Cortex of kidney (tissue), 1 donor: Measurements from ENCODE around the gene CDH4.
"Not testable (repeated sequence)": the region's sequence is repeated elsewhere in the genome, so short reads cannot be mapped to it uniquely, and the experiment has no call there.

Experiments used
- DNase-seq: peaks from one replicate; lab custom pipeline; 2025; lab: John Stamatoyannopoulos, UW

The CDH4 gene

GRCh38 chr20:61459705-61460104 is 207.6 kb downstream of the CDH4 start:
- no peak for DNase-seq

- no peak for DNase-seq
These were observed 208.4 kb downstream of the CDH4 start for GRCh38 chr20:61460261-61461052.

GRCh38 chr20:61461461-61461860 is 209.4 kb downstream of the CDH4 start:
- DNase-seq: no peak

GRCh38 chr20:61464307-61465303 is 212.5 kb downstream of the CDH4 start:
- DNase-seq: no peak

GRCh38 chr20:61475729-61476128 is 223.7 kb downstream of the CDH4 start:
- DNase-seq: no peak

GRCh38 chr20:61476956-61477355 is 224.9 kb downstream of the CDH4 start:
- DNase-seq: no peak

GRCh38 chr20:61477451-61477861 is 225.4 kb downstream of the CDH4 start:
- no peak for DNase-seq

- no peak for DNase-seq
These were observed 226.0 kb downstream of the CDH4 start for GRCh38 chr20:61478094-61478493.

GRCh38 chr20:61478611-61479305 is 226.7 kb downstream of the CDH4 start:
- DNase-seq: no peak

GRCh38 chr20:61479433-61479832 is 227.4 kb downstream of the CDH4 start:
- DNase-seq: not testable (repeated sequence)

- no peak for DNase-seq
These were observed 228.2 kb downstream of the CDH4 start for GRCh38 chr20:61480158-61480825.

- DNase-seq: no peak
These were observed 230.2 kb downstream of the CDH4 start for GRCh38 chr20:61482056-61482887.

GRCh38 chr20:61482901-61483300 is 230.8 kb downstream of the CDH4 start:
- no peak for DNase-seq

- no peak for DNase-seq
These were observed 231.4 kb downstream of the CDH4 start for GRCh38 chr20:61483336-61484067.

- no peak for DNase-seq
These were observed 234.1 kb downstream of the CDH4 start for GRCh38 chr20:61486198-61486597.

- no peak for DNase-seq
These were observed 235.4 kb downstream of the CDH4 start for GRCh38 chr20:61487346-61487996.

GRCh38 chr20:61487997-61488371 is 235.9 kb downstream of the CDH4 start:
- no peak for DNase-seq

GRCh38 chr20:61490721-61491120 is 238.7 kb downstream of the CDH4 start:
- no peak for DNase-seq

GRCh38 chr20:61492065-61492464 is 240.0 kb downstream of the CDH4 start:
- no peak for DNase-seq
